HepG2 (cell line): ENCODE results near the gene CDC42EP4. TPM values are rescaled to one million over a fixed set of nuclear protein-coding genes. Genes with fewer than 3 reads are reported as not detected.
A peak's percentile ranks its signal among the peaks of the same experiment; 100 is the strongest.

ENCODE experiments used
- EP300 ChIP-seq, 3 experiments: sonication (generic) in 1 of 3; formaldehyde crosslinking in 1 of 3; IDR thresholded peaks; 2 replicates each; pipeline versions ENCODE4 v1.5.1 to v1.6.1; 2011 to 2020; ENCODE audit warnings: low read depth in 2 of 3, low read length in 2 of 3, borderline replicate concordance in 1 of 3, improper control_type of control experiment in 1 of 3, mild to moderate bottlenecking in 1 of 3, missing genetic modification reagents in 1 of 3, moderate library complexity in 1 of 3
- GMEB2 ChIP-seq: IDR thresholded peaks from 2 replicates; pipeline ENCODE4 v1.6.1; 2016; ENCODE audit warnings: missing biosample characterization, missing genetic modification reagents, low read depth
- GPN1 ChIP-seq: sonication (generic); formaldehyde crosslinking; IDR thresholded peaks from 2 replicates; pipeline ENCODE4 v1.5.1; 2020; ENCODE audit warnings: missing genetic modification reagents, borderline replicate concordance
- KLF12 ChIP-seq: sonication (generic); formaldehyde crosslinking; IDR thresholded peaks from 2 replicates; pipeline ENCODE4 v1.4.0; 2020; ENCODE audit warnings: missing genetic modification reagents, borderline replicate concordance
- KLF15 ChIP-seq: sonication (generic); formaldehyde crosslinking; IDR thresholded peaks from 2 replicates; pipeline ENCODE4 v1.8.1; 2023; ENCODE audit warnings: borderline replicate concordance, mild to moderate bottlenecking, inconsistent platforms, missing genetic modification reagents, mixed read lengths
- PHB2 ChIP-seq: fragments of 450-650 bp; IDR thresholded peaks from 2 replicates; pipeline ENCODE4 v1.6.1; 2018; ENCODE audit not compliant: partially characterized antibody
- PREB ChIP-seq: sonication (generic); formaldehyde crosslinking; IDR thresholded peaks from 2 replicates; pipeline ENCODE4 v1.4.0; 2020; ENCODE audit warnings: missing genetic modification reagents
- RBFOX2 ChIP-seq: fragments of 200-400 bp; formaldehyde crosslinking; IDR thresholded peaks from 2 replicates; pipeline ENCODE4 v1.6.1; 2017; ENCODE audit warnings: low read depth, mild to moderate bottlenecking, low read length
- ZNF280B ChIP-seq: sonication (generic); formaldehyde crosslinking; IDR thresholded peaks from 2 replicates; pipeline ENCODE4 v1.5.0; 2020; ENCODE audit warnings: missing genetic modification reagents, mild to moderate bottlenecking, borderline replicate concordance
- ZNF670 ChIP-seq: sonication (generic); formaldehyde crosslinking; IDR thresholded peaks from 2 replicates; pipeline ENCODE4 v1.8.0; 2022; ENCODE audit warnings: mild to moderate bottlenecking, missing genetic modification reagents, borderline replicate concordance
- ZNF687 ChIP-seq: sonication (generic); formaldehyde crosslinking; IDR thresholded peaks from 2 replicates; pipeline ENCODE4 v1.5.1; 2020; ENCODE audit warnings: mild to moderate bottlenecking, missing genetic modification reagents, moderate library complexity
- ZXDC ChIP-seq: sonication (generic); formaldehyde crosslinking; IDR thresholded peaks from 2 replicates; pipeline ENCODE4 v1.5.0; 2020; ENCODE audit warnings: mild to moderate bottlenecking, missing genetic modification reagents
- polyA plus RNA-seq, 8 experiments: library from polyadenylated mRNA; depleted of rRNA in 3 of 8; stranded (reverse) in 7 of 8; unstranded in 1 of 8; fragments of >200 nt; fragmentation: Illumina TruSeq in 4 of 8; extraction: Trizol in 4 of 8; gene quantifications; 2 replicates each; pipeline versions ENCODE4 v1.2.1 to v1.2.3, GENCODE V29; 2011 to 2016; ENCODE audit warnings: low read depth in 4 of 8, missing spikeins in 1 of 8, mixed read lengths in 1 of 8; ENCODE audit not compliant: insufficient read depth in 1 of 8
- total RNA-seq, 5 experiments: library from RNA; depleted of rRNA; stranded (reverse); fragments of >200 nt; fragmentation: Illumina TruSeq; extraction: Trizol; gene quantifications; 2 replicates each; pipeline ENCODE4 v1.2.3, GENCODE V29; 2016; ENCODE audit warnings: low read depth in 1 of 5

The CDC42EP4 gene
- total and polyA plus RNA-seq, 2 of the 13 experiments (the other 11 are each of a cell fraction or from before 2014, with no cell fraction given): 19.0 to 54.0 TPM

- 0 out of 2 replicates have a peak, but pooled peaks have one; percentile 8 for TF ChIP-seq GMEB2 (CRISPR knock-in tag)
- no peak for TF ChIP-seq EP300 (IDR thresholded peaks at IDR 0.05; ENCODE audit: low read depth in 2 of 2, low read length in 2 of 2)
- TF ChIP-seq EP300 (CRISPR knock-in tag; IDR thresholded peaks at IDR 0.05; ENCODE audit: borderline replicate concordance): no peak
- no peak for TF ChIP-seq KLF15 (CRISPR knock-in tag)
- no peak for TF ChIP-seq PHB2
- no peak for TF ChIP-seq GPN1 (CRISPR knock-in tag)
- TF ChIP-seq ZNF280B: no peak
- no peak for TF ChIP-seq ZXDC
- no peak for TF ChIP-seq KLF12
- TF ChIP-seq RBFOX2: no peak
- TF ChIP-seq ZNF687 (CRISPR knock-in tag): no peak
- no peak for TF ChIP-seq PREB (CRISPR knock-in tag)
- TF ChIP-seq ZNF670 (CRISPR knock-in tag): no peak; the same call in 1 of the 2 replicates
Observed at GRCh38 chr17:73262676-73263642, 48.8 kb downstream of the CDC42EP4 start (continued).
